Measurements from ENCODE around the gene PREB. TPM values are rescaled to one million over a fixed set of nuclear protein-coding genes. Genes with fewer than 3 reads are reported as not detected.

PREB gene
- total and polyA plus RNA-seq, 2 of the 13 experiments (the other 11 are each of a cell fraction or from before 2014, with no cell fraction given) = 112 to 192 TPM

DNA sequence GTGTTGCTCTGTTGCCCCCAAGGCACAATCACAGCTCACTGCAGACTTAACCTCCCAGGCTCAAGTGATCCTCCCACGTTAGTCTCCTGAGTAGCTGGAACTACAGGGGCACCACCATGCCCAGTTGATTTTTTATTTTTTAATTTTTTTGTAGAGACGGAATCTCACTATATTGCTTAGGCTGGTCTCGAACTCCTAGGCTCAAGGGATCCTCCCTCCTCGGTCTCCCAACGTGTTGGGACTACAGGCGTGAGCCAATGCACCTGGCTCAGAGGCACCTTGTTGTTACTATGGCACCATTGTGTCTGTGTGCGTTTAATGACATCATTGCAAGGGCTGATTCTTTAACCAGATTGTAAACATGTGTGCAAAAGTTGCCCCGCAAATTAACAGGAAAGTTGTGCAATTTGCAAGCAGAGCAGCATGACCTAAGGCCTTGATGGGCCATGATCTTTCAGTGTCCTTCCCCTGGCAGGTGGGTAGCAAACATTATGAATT, 37.0 kb upstream of the PREB start (continued):
- TF ChIP-seq MAFF (IDR thresholded peaks at IDR 0.05; ENCODE audit: low read depth, low read length) (0 out of 2 replicates have a peak, but pooled peaks have one; percentile 16), HNRNPL (IDR thresholded peaks at IDR 0.05; ENCODE audit: low read depth, low read length) (no peak), SAP130 (CRISPR knock-in tag; IDR thresholded peaks at IDR 0.05; ENCODE audit: low read depth) (peak; percentile 94), RBM22 (optimal IDR thresholded peaks at IDR 0.05; ENCODE audit: low read length) (no peak), MAFG (CRISPR knock-in tag; IDR thresholded peaks at IDR 0.05) (no peak), MIER3 (CRISPR knock-in tag; IDR thresholded peaks at IDR 0.05; ENCODE audit: borderline replicate concordance) (peak; percentile 99; the same call in 1 of the 2 replicates), ZKSCAN1 (IDR thresholded peaks at IDR 0.05; ENCODE audit: low read length) (peak; percentile 76), REPIN1 (CRISPR knock-in tag; IDR thresholded peaks at IDR 0.05; ENCODE audit: borderline replicate concordance, low read depth) (no peak; the same call in 1 of the 2 replicates), SOX13 (IDR thresholded peaks at IDR 0.05) (peak; percentile 86), SOX13 (CRISPR knock-in tag; conservative IDR thresholded peaks at IDR 0.05 in 1 of 2, IDR thresholded peaks at IDR 0.05 in 1 of 2) (peak in 1 of 2 experiments; percentile 97; a peak in 2 of 4 replicates), ELF4 (CRISPR knock-in tag; IDR thresholded peaks at IDR 0.05; ENCODE audit: borderline replicate concordance) (no peak), ZNF3 (CRISPR knock-in tag; IDR thresholded peaks at IDR 0.05) (peak; percentile 76; the same call in 1 of the 2 replicates), HDAC2 (CRISPR knock-in tag; IDR thresholded peaks at IDR 0.05) (peak; percentile 96), RELA (CRISPR knock-in tag; IDR thresholded peaks at IDR 0.05) (no peak), CBX2 (IDR thresholded peaks at IDR 0.05; ENCODE audit: low read depth, low read length) (no peak), CBX2 (CRISPR knock-in tag; IDR thresholded peaks at IDR 0.05; ENCODE audit: low read depth) (no peak), MZF1 (CRISPR knock-in tag; IDR thresholded peaks at IDR 0.05; ENCODE audit: borderline replicate concordance) (no peak), ZNF720 (CRISPR knock-in tag; IDR thresholded peaks at IDR 0.05) (no peak), PITX1 (CRISPR knock-in tag; IDR thresholded peaks at IDR 0.05) (peak; percentile 79; the same call in 1 of the 2 replicates), FOXA1 (IDR thresholded peaks at IDR 0.05) (peak; percentile 82), FOXA1 (CRISPR knock-in tag; IDR thresholded peaks at IDR 0.05) (peak; percentile 95), ZNF557 (CRISPR knock-in tag; IDR thresholded peaks at IDR 0.05) (peak; percentile 87; the same call in 1 of the 2 replicates), ARNTL (CRISPR knock-in tag; IDR thresholded peaks at IDR 0.05) (peak; percentile 95), SP2 (CRISPR knock-in tag; IDR thresholded peaks at IDR 0.05) (no peak), HIVEP1 (CRISPR knock-in tag; IDR thresholded peaks at IDR 0.05) (no peak), KDM2A (CRISPR knock-in tag; IDR thresholded peaks at IDR 0.05; ENCODE audit: borderline replicate concordance, low read depth) (peak; percentile 71; the same call in 1 of the 2 replicates), ETV5 (CRISPR knock-in tag; IDR thresholded peaks at IDR 0.05; ENCODE audit: borderline replicate concordance) (peak; percentile 93), NKX3-1 (CRISPR knock-in tag; IDR thresholded peaks at IDR 0.05) (no peak)
- TF ChIP-seq, protein P1, sequence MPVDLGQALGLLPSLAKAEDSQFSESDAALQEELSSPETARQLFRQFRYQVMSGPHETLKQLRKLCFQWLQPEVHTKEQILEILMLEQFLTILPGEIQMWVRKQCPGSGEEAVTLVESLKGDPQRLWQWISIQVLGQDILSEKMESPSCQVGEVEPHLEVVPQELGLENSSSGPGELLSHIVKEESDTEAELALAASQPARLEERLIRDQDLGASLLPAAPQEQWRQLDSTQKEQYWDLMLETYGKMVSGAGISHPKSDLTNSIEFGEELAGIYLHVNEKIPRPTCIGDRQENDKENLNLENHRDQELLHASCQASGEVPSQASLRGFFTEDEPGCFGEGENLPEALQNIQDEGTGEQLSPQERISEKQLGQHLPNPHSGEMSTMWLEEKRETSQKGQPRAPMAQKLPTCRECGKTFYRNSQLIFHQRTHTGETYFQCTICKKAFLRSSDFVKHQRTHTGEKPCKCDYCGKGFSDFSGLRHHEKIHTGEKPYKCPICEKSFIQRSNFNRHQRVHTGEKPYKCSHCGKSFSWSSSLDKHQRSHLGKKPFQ (CRISPR knock-in tag; IDR thresholded peaks at IDR 0.05; ENCODE audit: insufficient replicate concordance) = no peak
- TF ChIP-seq, protein P2, sequence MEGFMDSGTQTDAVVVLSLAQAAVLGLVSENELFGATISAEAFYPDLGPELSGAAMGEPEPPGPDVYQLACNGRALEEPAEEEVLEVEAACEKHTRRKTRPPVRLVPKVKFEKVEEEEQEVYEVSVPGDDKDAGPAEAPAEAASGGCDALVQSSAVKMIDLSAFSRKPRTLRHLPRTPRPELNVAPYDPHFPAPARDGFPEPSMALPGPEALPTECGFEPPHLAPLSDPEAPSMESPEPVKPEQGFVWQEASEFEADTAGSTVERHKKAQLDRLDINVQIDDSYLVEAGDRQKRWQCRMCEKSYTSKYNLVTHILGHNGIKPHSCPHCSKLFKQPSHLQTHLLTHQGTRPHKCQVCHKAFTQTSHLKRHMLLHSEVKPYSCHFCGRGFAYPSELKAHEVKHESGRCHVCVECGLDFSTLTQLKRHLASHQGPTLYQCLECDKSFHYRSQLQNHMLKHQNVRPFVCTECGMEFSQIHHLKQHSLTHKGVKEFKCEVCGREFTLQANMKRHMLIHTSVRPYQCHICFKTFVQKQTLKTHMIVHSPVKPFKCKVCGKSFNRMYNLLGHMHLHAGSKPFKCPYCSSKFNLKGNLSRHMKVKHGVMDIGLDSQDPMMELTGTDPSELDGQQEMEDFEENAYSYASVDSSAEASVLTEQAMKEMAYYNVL (CRISPR knock-in tag; IDR thresholded peaks at IDR 0.05; ENCODE audit: borderline replicate concordance) = 0 out of 2 replicates have a peak, but pooled peaks have one; percentile 50

Measured in HepG2 (cell line).